Duodenal mucosa (tissue), 2 donors: Measurements from ENCODE around the gene RAPGEF2.

Experiments used
- H3K27ac ChIP-seq: one replicate; pipeline ENCODE4 v1.7.0; 2013; ENCODE audit warnings: low read depth, low read length
- H3K27me3 ChIP-seq, 2 donors: one replicate each; pipeline ENCODE4 v1.7.0; 2013; ENCODE audit warnings: low read length in 2 of 2, control low read depth in 1 of 2; ENCODE audit not compliant: insufficient read depth in 2 of 2, control insufficient read depth in 1 of 2
- H3K36me3 ChIP-seq, 2 donors: one replicate each; pipeline ENCODE4 v1.7.0; 2013; ENCODE audit warnings: low read length in 2 of 2, control low read depth in 1 of 2; ENCODE audit not compliant: insufficient read depth in 2 of 2, control insufficient read depth in 1 of 2
- H3K4me1 ChIP-seq, 2 donors: one replicate each; pipeline ENCODE4 v1.7.0; 2013; ENCODE audit warnings: low read length in 2 of 2, control low read depth in 1 of 2; ENCODE audit not compliant: insufficient read depth in 2 of 2, control insufficient read depth in 1 of 2
- H3K4me3 ChIP-seq, 2 donors: one replicate each; pipeline ENCODE4 v1.7.0; 2013; ENCODE audit warnings: low read length in 2 of 2, low read depth in 1 of 2
- H3K9ac ChIP-seq, 2 donors: one replicate each; pipeline ENCODE4 v1.7.0; 2013; ENCODE audit warnings: low read length in 2 of 2, low read depth in 1 of 2
- H3K9me3 ChIP-seq, 2 donors: one replicate each; pipeline ENCODE4 v1.7.0; 2013; ENCODE audit warnings: low read length in 2 of 2, control low read depth in 1 of 2; ENCODE audit not compliant: control insufficient read depth in 1 of 2

Gene RAPGEF2

GRCh38 chr4:159280442-159281172, 177.7 kb downstream of the RAPGEF2 start:
- H3K4me1 ChIP-seq = peaks cover 4 to 8% of the 10 kb centered on the region in 2 donors
- no peaks in the 10 kb centered on the region for H3K9me3 ChIP-seq
- no peaks in the 10 kb centered on the region for H3K27me3 ChIP-seq
- H3K36me3 ChIP-seq = no peaks in the 10 kb centered on the region
- H3K27ac ChIP-seq = no peak overlapping the region
- H3K9ac ChIP-seq = no peak overlapping the region
- H3K4me3 ChIP-seq = peak overlapping the region in 1 of 2 donors; percentile 40

- Histone ChIP-seq H3K27me3 (no peaks in the 10 kb centered on the region), H3K9me3 (no peaks in the 10 kb centered on the region), H3K4me1 (peaks cover 4 to 8% of the 10 kb centered on the region in 2 donors), H3K27ac (no peak overlapping the region), H3K36me3 (no peaks in the 10 kb centered on the region), H3K9ac (no peak overlapping the region), H3K4me3 (no peak overlapping the region)
Measured at GRCh38 chr4:159281771-159282170, 178.9 kb downstream of the RAPGEF2 start.

- Histone ChIP-seq H3K27ac (no peak overlapping the region), H3K36me3 (no peaks in the 10 kb centered on the region), H3K4me1 (peaks cover 4 to 8% of the 10 kb centered on the region in 2 donors), H3K27me3 (no peaks in the 10 kb centered on the region), H3K9me3 (no peaks in the 10 kb centered on the region), H3K9ac (no peak overlapping the region), H3K4me3 (no peak overlapping the region)
Measured at GRCh38 chr4:159282329-159282728, 179.4 kb downstream of the RAPGEF2 start.

GRCh38 chr4:159282944-159283343, 180.1 kb downstream of the RAPGEF2 start:
- Histone ChIP-seq H3K27ac (no peak overlapping the region), H3K27me3 (no peaks in the 10 kb centered on the region), H3K9ac (no peak overlapping the region), H3K9me3 (no peaks in the 10 kb centered on the region), H3K4me1 (peaks cover 4 to 8% of the 10 kb centered on the region in 2 donors), H3K4me3 (no peak overlapping the region), H3K36me3 (no peaks in the 10 kb centered on the region)

GRCh38 chr4:159283696-159284095, 180.8 kb downstream of the RAPGEF2 start:
- Histone ChIP-seq H3K36me3 (no peaks in the 10 kb centered on the region), H3K4me1 (peaks cover 4 to 8% of the 10 kb centered on the region in 2 donors), H3K9ac (no peak overlapping the region), H3K27me3 (no peaks in the 10 kb centered on the region), H3K9me3 (no peaks in the 10 kb centered on the region), H3K4me3 (no peak overlapping the region), H3K27ac (no peak overlapping the region)

- Histone ChIP-seq H3K9me3 (no peaks in the 10 kb centered on the region), H3K4me1 (peaks cover 4 to 8% of the 10 kb centered on the region in 2 donors), H3K4me3 (no peak overlapping the region), H3K27me3 (no peaks in the 10 kb centered on the region), H3K9ac (no peak overlapping the region), H3K27ac (no peak overlapping the region), H3K36me3 (no peaks in the 10 kb centered on the region)
Measured at GRCh38 chr4:159284113-159284512, 181.2 kb downstream of the RAPGEF2 start.

GRCh38 chr4:159284733-159285132, 181.9 kb downstream of the RAPGEF2 start:
- H3K4me1 ChIP-seq = peaks cover 4 to 8% of the 10 kb centered on the region in 2 donors
- no peaks in the 10 kb centered on the region for H3K27me3 ChIP-seq
- no peak overlapping the region for H3K9ac ChIP-seq
- H3K4me3 ChIP-seq = no peak overlapping the region
- H3K36me3 ChIP-seq = no peaks in the 10 kb centered on the region
- H3K27ac ChIP-seq = no peak overlapping the region
- no peaks in the 10 kb centered on the region for H3K9me3 ChIP-seq

GRCh38 chr4:159287767-159288166, 184.9 kb downstream of the RAPGEF2 start:
- Histone ChIP-seq H3K27ac (no peak overlapping the region), H3K4me1 (peaks cover 0 to 3% of the 10 kb centered on the region in 2 donors), H3K9ac (no peak overlapping the region), H3K36me3 (no peaks in the 10 kb centered on the region), H3K4me3 (no peak overlapping the region), H3K27me3 (no peaks in the 10 kb centered on the region), H3K9me3 (no peaks in the 10 kb centered on the region)

GRCh38 chr4:159289682-159290081, 186.8 kb downstream of the RAPGEF2 start:
- Histone ChIP-seq H3K27me3 (no peaks in the 10 kb centered on the region), H3K27ac (no peak overlapping the region), H3K9ac (no peak overlapping the region), H3K4me1 (no peaks in the 10 kb centered on the region), H3K4me3 (no peak overlapping the region), H3K36me3 (no peaks in the 10 kb centered on the region), H3K9me3 (no peaks in the 10 kb centered on the region)

- Histone ChIP-seq H3K9ac (no peak overlapping the region), H3K9me3 (no peaks in the 10 kb centered on the region), H3K4me1 (no peaks in the 10 kb centered on the region), H3K4me3 (no peak overlapping the region), H3K27ac (no peak overlapping the region), H3K36me3 (no peaks in the 10 kb centered on the region), H3K27me3 (no peaks in the 10 kb centered on the region)
Measured at GRCh38 chr4:159290321-159291030, 187.6 kb downstream of the RAPGEF2 start.
